Activated naive CD4-positive, alpha-beta T cell treated with anti-CD3 and anti-CD28 coated beads, Interleukin-2, amount 50 U/mL, for 16 hours (primary cell): ENCODE results near the gene NAA30.
"Not testable (repeated sequence)": the region's sequence is repeated elsewhere in the genome, so short reads cannot be mapped to it uniquely, and the experiment has no call there.

Experiments
- DNase-seq: peaks from one replicate; pipeline ENCODE4 v3.0.0-alpha.2; 2020

NAA30 gene

GRCh38 chr14:57390037-57390805, at the start of gene NAA30:
TSS of gene NAA30 (plus strand) at chr14:57390586. CDS start at chr14:57390958, 372 bp downstream.
- peak; percentile 94 for DNase-seq

- DNase-seq: not testable (repeated sequence)
Measured at GRCh38 chr14:57343545-57344297, 46.7 kb upstream of the NAA30 start.

GRCh38 chr14:57345106-57345505, 45.3 kb upstream of the NAA30 start:
- DNase-seq: no peak

GRCh38 chr14:57346741-57347140, 43.6 kb upstream of the NAA30 start:
- no peak for DNase-seq

GRCh38 chr14:57352396-57353170, 37.8 kb upstream of the NAA30 start:
- DNase-seq: no peak

- no peak for DNase-seq
Measured at GRCh38 chr14:57355081-57355800, 35.1 kb upstream of the NAA30 start.

- no peak for DNase-seq
Measured at GRCh38 chr14:57362361-57362760, 28.0 kb upstream of the NAA30 start.

- DNase-seq: no peak
Measured at GRCh38 chr14:57364659-57365450, 25.5 kb upstream of the NAA30 start.

GRCh38 chr14:57370187-57370586, 20.2 kb upstream of the NAA30 start:
- DNase-seq: not testable (repeated sequence)

- no peak for DNase-seq
Measured at GRCh38 chr14:57371013-57371412, 19.4 kb upstream of the NAA30 start.

GRCh38 chr14:57375156-57375555, 15.2 kb upstream of the NAA30 start:
- no peak for DNase-seq

GRCh38 chr14:57378661-57379060, 11.7 kb upstream of the NAA30 start:
- DNase-seq: no peak

GRCh38 chr14:57380935-57381334, 9.5 kb upstream of the NAA30 start:
- DNase-seq: no peak

GRCh38 chr14:57382283-57382682, 8.1 kb upstream of the NAA30 start:
- no peak for DNase-seq

- DNase-seq: no peak
Measured at GRCh38 chr14:57383125-57383745, 7.2 kb upstream of the NAA30 start.

- DNase-seq: no peak
Measured at GRCh38 chr14:57388067-57388466, 2.3 kb upstream of the NAA30 start.

- DNase-seq: no peak
Measured at GRCh38 chr14:57389646-57390036, 745 bp upstream of the NAA30 start.

GRCh38 chr14:57390806-57391516, 575 bp downstream of the NAA30 start:
- DNase-seq: peak; percentile 40

- no peak for DNase-seq
Measured at GRCh38 chr14:57391517-57392195, 1.3 kb downstream of the NAA30 start.

- DNase-seq: no peak
Measured at GRCh38 chr14:57392830-57393229, 2.4 kb downstream of the NAA30 start.
